OCI-LY7 (cell line): ENCODE measurements around the gene PIAS4. TPM values are rescaled to one million over a fixed set of nuclear protein-coding genes. Genes with fewer than 3 reads are reported as not detected.

Experiments used
- BruUV-seq: library from RNA; stranded (reverse); fragments of 400-500 nt; replicated peaks from 2 replicates; lab custom pipeline; 2021; lab: Mats Ljungman, UMichigan
- CTCF ChIA-PET: fragments of 300-600 bp; sonication (Branson Sonifier 250); formaldehyde crosslinking; loops from one replicate; lab custom pipeline; 2022; ENCODE audit warnings: antibody characterized with exemption; ENCODE audit not compliant: unreplicated experiment; lab: Charles Lee
- POLR2A ChIA-PET: fragments of 300-600 bp; sonication (Branson Sonifier 250); formaldehyde crosslinking; loops from one replicate; lab custom pipeline; 2022; ENCODE audit warnings: antibody characterized with exemption; lab: Charles Lee
- DNase-seq: peaks from one replicate; pipeline ENCODE4 v3.0.0-alpha.2; 2015; ENCODE audit warnings: low spot score
- H2AFZ ChIP-seq: fragments of 200-600 bp; sonication (generic), shearing (Covaris generic); 2 replicates; pipeline ENCODE4 v1.6.1; 2014; ENCODE audit warnings: mild to moderate bottlenecking, antibody characterized with exemption, low read length, moderate library complexity
- H3K27ac ChIP-seq: fragments of 200-600 bp; sonication (generic); 2 replicates; pipeline ENCODE4 v1.5.1; 2014; ENCODE audit warnings: mixed run types, low read depth, mild to moderate bottlenecking, moderate library complexity, low read length, inconsistent platforms; ENCODE audit not compliant: poor library complexity, severe bottlenecking
- H3K36me3 ChIP-seq: fragments of 200-600 bp; sonication (generic); 2 replicates; pipeline ENCODE4 v1.6.1; 2014; ENCODE audit warnings: mild to moderate bottlenecking, antibody characterized with exemption, low read length, moderate library complexity, mixed read lengths; ENCODE audit not compliant: insufficient read depth
- H3K4me1 ChIP-seq: fragments of 200-600 bp; sonication (generic); 2 replicates; pipeline ENCODE4 v1.5.1; 2014; ENCODE audit warnings: mild to moderate bottlenecking, low read length; ENCODE audit not compliant: insufficient read depth, poor library complexity, severe bottlenecking
- H3K4me2 ChIP-seq: fragments of 200-600 bp; sonication (generic); 2 replicates; pipeline ENCODE4 v1.6.1; 2014; ENCODE audit warnings: mild to moderate bottlenecking, low read length
- H3K4me3 ChIP-seq: fragments of 200-600 bp; sonication (generic); 2 replicates; pipeline ENCODE4 v1.5.1; 2014; ENCODE audit warnings: mild to moderate bottlenecking, low read depth, low read length; ENCODE audit not compliant: poor library complexity, severe bottlenecking
- H3K79me2 ChIP-seq: fragments of 200-600 bp; sonication (generic); 2 replicates; pipeline ENCODE4 v1.6.1; 2016; ENCODE audit warnings: low read depth, mild to moderate bottlenecking, low read length, moderate library complexity, mixed read lengths; ENCODE audit not compliant: insufficient read depth
- H3K9me2 ChIP-seq: fragments of 200-600 bp; sonication (generic); 2 replicates; pipeline ENCODE4 v1.6.1; 2016; ENCODE audit warnings: mild to moderate bottlenecking, low read length, mixed read lengths; ENCODE audit not compliant: insufficient read depth
- H3K9me3 ChIP-seq: fragments of 200-600 bp; sonication (generic); 2 replicates; pipeline ENCODE4 v1.6.1; 2014; ENCODE audit warnings: mild to moderate bottlenecking, mixed run types, low read length, mixed read lengths
- H4K20me1 ChIP-seq: fragments of 200-600 bp; sonication (generic); 2 replicates; pipeline ENCODE4 v1.6.1; 2014; ENCODE audit warnings: mild to moderate bottlenecking, antibody characterized with exemption, low read length, moderate library complexity, mixed read lengths; ENCODE audit not compliant: insufficient read depth
- CTCF ChIP-seq: fragments of 200-600 bp; sonication (generic); conservative IDR thresholded peaks from 2 replicates; pipeline ENCODE4 v1.5.1; 2014; ENCODE audit warnings: mild to moderate bottlenecking, antibody characterized with exemption, low read length, moderate library complexity, mixed read lengths
- EZH2phosphoT487 ChIP-seq: fragments of 200-600 bp; sonication (generic); IDR thresholded peaks from 2 replicates; pipeline ENCODE4 v1.6.1; 2018; ENCODE audit warnings: low read depth, borderline replicate concordance, mild to moderate bottlenecking, mixed run types, antibody characterized with exemption, low read length, moderate library complexity, mixed read lengths
- intact Hi-C: fragments of 100-400 bp; cut with micrococcal nuclease; formaldehyde crosslinking; loops from one replicate; pipeline ENCODE4 v1.10.0; 2022; ENCODE audit not compliant: unreplicated experiment
- total RNA-seq, 2 experiments: library from RNA; depleted of rRNA in 1 of 2; stranded (reverse); fragments of >200 nt in 1 of 2; shearing (Covaris generic) in 1 of 2; gene quantifications; 2 replicates each; pipeline ENCODE4 v1.2.3, GENCODE V29; 2014 to 2022

PIAS4 gene
- total RNA-seq, 2 experiments from 2014 or later = 25.3 to 35.0 TPM

- Histone ChIP-seq H4K20me1 (peaks cover 56% of the 10 kb centered on the region), H3K79me2 (peaks cover 68% of the 10 kb centered on the region)
- BruUV-seq = no TSS peak
These were observed 25.5 kb upstream of the PIAS4 start for GRCh38 chr19:3981736-3982681.

GRCh38 chr19:3982701-3983541 is 24.6 kb upstream of the PIAS4 start:
- Histone ChIP-seq H3K4me2 (peak overlapping the region; percentile 80), H4K20me1 (peaks cover 54% of the 10 kb centered on the region), H3K27ac (peak overlapping the region; percentile 87), H3K9me2 (no peaks in the 10 kb centered on the region), H2AFZ (no peak overlapping the region), H3K4me3 (peak overlapping the region; percentile 93), H3K36me3 (peaks cover 72% of the 10 kb centered on the region), H3K4me1 (peaks cover 28% of the 10 kb centered on the region), H3K9me3 (no peaks in the 10 kb centered on the region), H3K79me2 (peaks cover 68% of the 10 kb centered on the region)
- intact Hi-C loops = no loop called here
- TSS peak; percentile 20 for BruUV-seq
- ChIA-PET CTCF (no interaction called here), POLR2A (interaction anchor here (1.4 kb wide), 1 partner anchor 14 kb away, joined by 7 read pairs; no protein-coding TSS in a partner anchor)
- DNase-seq = no peak
- no peak for TF ChIP-seq EZH2phosphoT487
- no peak for TF ChIP-seq CTCF

More at GRCh38 chr19:3981736-3982681, 25.5 kb upstream of the PIAS4 start:
- no peak overlapping the region for H3K4me2 ChIP-seq
- peaks cover 21% of the 10 kb centered on the region for H3K4me1 ChIP-seq
- DNase-seq = no peak
- peaks cover 81% of the 10 kb centered on the region for H3K36me3 ChIP-seq
- ChIA-PET CTCF (interaction anchor here (0.6 kb wide), 1 partner anchor 13 kb away, joined by 4 read pairs; no protein-coding TSS in a partner anchor), POLR2A (interaction anchor here (0.5 kb wide), 1 partner anchor 851 kb away, joined by 4 read pairs; no protein-coding TSS in a partner anchor)
- no peak for TF ChIP-seq CTCF
- TF ChIP-seq EZH2phosphoT487 = no peak
- H3K4me3 ChIP-seq = no peak overlapping the region
- H3K9me2 ChIP-seq = no peaks in the 10 kb centered on the region
- intact Hi-C loops = no loop called here
- H2AFZ ChIP-seq = no peak overlapping the region
- H3K27ac ChIP-seq = no peak overlapping the region
- no peaks in the 10 kb centered on the region for H3K9me3 ChIP-seq
